GM18868 (cell line): Measurements from ENCODE around the gene ANKRD10.
"Not testable (repeated sequence)": the region's sequence is repeated elsewhere in the genome, so short reads cannot be mapped to it uniquely, and the experiment has no call there.

Source experiments
- ATAC-seq: cut with Tn5 transposase; IDR thresholded peaks from one replicate; pipeline ENCODE4 v1.9.1; 2021; ENCODE audit warnings: mild to moderate bottlenecking, moderate library complexity; ENCODE audit not compliant: unreplicated experiment

ANKRD10 gene

DNA sequence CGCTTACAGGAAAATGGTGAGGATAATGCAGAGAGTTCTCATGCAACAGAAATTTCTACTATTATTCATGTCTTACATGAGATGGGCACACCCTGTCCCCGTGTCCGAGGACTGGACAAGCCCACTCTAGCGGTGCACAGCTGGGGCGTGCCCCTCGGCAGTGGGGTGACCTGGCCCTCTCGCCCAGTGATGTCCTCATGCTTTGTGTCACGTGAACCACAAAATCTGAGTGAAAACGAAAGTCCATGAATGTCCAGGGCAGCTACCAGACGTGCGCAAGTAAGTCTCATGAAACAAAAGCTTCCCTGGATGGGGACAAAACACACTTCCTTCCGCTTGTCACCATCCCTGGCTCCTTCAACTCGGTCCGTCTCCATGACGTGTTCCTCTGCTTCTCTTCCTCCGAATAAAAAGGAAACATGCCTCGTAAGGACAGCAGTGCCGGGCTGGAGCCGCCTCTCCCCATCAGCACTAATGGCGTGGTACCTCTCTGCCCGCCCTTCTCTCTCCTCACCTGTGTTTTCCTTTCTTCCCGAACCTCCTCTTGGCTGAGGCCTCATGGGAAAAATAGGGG lies 45.6 kb downstream of the ANKRD10 start:
- no peak for ATAC-seq

DNA sequence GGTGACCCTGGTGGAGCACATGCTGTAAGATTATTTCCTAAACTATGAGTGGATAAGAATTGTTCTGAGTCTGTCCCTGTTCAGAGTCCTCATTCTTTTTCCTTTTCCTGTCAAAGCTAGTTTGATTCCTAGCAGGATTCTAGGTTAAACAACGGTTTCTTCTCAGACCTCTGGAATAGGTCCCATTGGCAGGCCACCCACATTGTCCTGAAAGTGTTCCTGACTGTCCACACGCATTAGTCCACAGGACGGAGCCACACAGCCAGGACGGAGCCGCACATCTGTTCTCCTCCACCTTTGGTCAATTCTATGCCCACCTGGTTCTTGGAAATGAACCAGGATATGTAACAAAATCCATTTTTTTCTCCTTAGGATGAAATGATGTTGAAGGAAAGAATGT lies 46.1 kb downstream of the ANKRD10 start:
- ATAC-seq, result no peak

DNA sequence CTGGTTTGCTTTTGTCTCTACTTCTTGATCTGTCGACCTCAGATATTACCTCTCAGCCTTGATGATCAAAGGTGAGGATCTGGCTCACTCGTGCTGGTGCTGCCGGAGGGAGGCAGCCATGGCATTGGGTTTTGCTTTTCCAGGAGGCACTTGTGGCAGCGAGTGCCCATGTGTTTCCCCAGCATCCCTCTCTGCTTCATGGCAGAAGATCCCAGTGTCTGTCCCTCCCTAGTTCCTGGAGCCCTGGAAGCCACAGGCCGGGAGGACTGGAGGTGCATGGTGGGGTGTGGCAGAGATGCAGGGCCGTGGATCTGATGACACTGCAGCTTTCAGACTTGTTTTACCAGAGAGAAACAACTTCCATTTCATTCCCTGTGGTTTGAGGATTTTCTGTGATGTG lies 47.5 kb downstream of the ANKRD10 start:
- no peak for ATAC-seq

DNA sequence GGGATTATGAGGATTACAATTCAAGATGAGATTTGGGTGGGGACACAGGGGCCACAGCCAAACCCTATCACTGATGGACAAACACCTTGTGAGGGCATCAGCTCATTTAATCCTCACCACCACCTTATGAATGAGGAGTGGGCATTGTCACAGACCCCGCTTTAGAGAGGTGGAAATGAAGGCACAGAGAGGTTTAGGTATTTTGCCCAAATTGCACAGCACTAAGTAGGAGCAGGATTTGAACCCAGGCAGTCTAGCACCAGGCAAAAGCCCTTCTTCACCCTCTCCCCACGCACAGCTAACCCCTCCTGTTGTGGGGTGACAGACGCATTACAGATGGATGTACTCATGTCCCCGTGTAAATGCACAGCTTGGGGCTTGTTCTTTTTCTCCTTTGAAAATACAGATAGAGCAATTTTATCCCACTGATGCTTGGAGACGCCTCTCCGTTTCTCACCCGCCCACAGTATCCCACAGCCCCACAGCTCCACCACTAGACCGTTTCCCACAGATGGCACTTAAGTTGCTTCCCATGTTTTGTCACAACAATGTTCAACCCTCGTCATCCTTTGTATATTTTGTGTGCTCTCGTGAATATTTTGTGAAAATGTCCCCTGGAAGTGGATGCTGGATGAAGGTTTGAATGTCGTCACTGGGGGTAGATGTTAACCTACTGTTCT lies 48.2 kb downstream of the ANKRD10 start:
- no peak for ATAC-seq

DNA sequence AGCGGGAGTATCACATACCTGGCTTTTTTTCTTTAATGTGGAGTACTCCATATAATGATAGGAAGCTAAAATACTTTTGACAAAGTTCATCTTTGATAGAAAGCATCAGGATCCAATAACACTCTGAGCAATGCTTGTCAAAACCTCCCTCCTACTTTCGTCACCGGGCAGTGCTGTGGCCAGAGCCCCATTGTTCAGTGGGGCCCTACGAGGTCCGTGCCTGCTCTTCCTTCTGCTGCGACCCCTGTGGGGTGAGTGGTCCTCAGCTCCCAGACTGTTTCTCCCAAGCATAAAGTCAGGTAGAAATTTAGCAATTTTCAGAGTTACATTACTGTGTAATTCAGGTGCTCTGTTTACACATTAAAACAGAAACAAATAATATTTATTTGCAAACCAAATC lies 51.2 kb downstream of the ANKRD10 start:
- ATAC-seq, result no peak

DNA sequence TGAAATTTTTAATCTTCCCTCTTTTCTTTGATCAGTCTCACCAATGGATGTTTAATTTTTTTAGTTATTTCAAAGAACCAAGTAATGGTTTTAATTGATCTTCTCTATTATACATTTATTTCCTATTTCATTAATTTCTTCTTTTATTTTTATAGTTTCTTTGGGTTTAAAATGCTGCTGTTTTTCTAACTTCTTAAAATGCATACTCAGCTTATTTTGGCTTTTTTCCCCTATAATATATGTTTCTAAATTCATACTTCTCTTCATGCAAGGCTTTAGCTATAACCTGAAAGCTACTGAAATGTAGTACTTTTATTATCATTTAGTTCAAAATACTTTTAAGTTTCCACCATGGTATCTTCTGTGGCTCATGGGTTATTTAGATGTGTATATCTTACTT lies 53.9 kb downstream of the ANKRD10 start:
- ATAC-seq, result no peak

DNA sequence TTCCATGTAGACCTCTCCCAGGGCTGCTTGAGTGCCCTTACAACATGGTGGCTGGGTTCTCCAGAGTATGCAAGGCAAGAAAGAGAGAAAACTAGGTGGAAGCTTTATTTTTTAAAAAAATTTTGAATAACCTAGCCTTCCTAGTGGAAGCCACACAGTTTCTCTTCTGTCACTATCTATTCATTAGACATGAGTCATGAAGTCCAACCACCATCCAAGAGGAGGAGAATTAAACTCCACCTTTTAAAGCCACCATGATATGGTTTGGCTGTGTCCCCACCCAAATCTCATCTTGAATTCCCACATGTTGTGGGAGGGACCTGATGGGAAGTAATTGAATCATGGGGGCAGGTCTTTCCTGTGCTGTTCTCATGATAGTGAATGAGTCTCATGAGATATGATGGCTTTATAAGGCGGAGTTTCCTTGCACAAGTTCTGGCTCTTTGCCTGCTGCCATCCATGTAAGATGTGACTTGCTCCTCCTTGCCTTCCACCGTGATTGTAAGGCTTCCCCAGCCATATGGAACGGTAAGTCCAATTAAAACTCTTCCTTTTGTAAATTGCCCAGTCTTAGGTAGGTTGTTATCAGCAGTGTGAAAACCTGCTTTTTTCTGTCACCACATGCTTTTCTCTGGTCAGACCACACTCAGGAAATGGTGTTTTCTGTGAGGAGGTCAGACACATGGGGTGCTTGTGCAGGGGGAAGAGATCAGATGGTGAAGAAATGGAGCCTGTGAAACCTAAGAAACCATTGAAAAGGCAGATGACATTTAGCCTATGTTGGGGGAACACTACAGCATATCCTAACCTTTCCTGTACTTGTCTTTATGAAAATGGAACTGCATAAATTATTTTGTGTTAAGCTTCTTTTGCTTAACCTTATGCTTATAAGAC lies 57.7 kb downstream of the ANKRD10 start:
- ATAC-seq, result no peak

DNA sequence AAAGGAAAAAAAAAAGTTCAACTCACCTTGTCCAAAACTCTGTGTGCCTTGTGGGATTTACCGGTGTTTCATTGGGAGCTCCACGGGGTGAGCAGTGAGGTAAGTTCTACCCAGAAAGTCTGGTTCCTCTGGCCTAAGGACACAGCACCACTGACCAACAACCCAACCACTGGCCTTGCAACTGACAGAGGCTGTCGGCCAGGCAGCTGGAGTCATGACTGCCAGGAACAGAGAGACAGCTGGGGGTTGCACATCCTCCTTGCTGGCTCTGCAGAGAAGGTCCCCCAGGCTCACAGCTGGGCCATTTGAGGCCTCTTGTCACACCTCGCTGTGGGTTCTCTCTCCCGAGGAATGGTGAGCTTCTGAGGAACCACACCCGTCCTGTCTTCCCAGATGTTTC lies 59.5 kb downstream of the ANKRD10 start:
- ATAC-seq, result no peak

DNA sequence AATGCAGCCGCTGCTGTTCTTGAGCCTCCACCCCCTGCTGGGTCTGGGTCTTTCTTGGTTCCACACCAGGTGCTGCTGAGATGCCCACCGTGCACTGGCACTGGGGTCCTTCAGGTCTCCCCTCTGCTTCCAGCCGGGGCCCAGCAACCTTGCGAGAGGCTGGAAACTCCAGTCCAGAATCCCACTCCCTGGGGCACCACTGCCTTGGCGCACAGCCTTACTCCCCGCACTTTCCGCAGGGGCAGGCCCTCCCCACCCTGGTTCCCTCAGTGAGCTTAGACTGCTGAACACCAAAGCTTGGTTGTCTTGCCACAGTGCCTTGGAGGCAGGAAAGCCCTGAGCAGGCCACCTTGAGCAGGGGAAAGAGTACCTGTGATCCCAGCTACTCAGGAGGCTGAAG lies 60.0 kb downstream of the ANKRD10 start:
- ATAC-seq, result no peak

DNA sequence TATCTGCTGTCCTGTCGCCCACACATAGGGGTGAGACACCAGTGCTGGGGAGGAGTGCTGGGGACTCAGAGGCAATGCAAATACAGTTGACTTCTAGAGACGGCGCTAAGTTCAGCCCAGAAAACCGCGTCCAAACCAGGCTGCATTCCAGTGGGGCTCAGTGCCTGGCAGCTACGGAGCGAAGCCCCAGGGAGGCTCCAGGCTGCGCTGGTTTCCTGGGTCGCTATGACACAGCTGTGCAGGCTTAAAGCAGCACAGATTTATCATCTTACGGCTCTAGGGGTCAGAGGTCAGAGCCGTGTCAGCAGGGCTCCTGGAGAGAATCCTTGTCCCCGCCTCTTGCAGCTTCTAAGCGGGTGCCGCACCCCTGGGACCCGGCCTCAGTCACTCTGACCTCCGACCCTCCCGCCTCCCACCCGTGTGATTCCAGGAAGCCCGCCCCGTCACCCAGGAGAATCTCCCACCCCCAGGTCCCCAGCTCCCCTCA lies 61.6 kb downstream of the ANKRD10 start:
- no peak for ATAC-seq

DNA sequence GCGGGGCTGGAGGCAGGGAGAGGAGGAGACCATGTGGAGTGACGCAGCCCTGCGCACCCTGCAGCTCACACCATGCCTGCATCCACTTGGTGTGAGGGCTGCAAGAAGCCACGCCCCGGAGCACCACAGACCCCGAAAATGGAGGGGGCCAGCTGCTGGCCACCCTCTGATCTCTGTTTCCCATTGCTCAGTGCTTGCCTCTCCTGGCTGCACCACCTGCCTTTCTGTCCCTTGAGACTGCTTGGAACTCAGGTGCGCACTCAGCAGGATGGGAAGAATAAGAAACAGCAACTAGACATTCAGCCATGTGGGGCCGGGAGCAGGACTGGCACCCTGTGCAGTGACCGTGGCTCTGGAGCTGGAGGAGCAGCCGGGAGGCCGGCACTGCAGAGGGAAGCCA lies 64.0 kb downstream of the ANKRD10 start:
- no peak for ATAC-seq

DNA sequence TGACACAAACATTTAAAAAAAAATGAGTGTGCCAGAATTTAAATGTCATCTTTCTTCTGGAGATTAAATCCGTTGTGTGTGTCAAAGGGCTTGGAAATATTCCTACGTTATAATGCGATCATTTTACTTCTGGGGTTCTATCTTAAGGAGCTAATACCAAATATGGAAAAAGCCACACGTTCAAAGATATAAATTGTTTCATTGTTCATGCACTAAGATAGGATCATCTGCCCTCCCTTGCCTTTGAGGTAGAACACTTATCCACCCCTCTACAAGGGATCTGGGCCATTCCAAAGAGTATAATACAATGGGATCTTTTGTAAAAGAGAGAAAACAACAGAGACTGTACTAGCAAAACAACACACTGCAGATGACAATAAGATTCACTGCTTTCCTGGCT lies 64.9 kb downstream of the ANKRD10 start:
- no peak for ATAC-seq

DNA sequence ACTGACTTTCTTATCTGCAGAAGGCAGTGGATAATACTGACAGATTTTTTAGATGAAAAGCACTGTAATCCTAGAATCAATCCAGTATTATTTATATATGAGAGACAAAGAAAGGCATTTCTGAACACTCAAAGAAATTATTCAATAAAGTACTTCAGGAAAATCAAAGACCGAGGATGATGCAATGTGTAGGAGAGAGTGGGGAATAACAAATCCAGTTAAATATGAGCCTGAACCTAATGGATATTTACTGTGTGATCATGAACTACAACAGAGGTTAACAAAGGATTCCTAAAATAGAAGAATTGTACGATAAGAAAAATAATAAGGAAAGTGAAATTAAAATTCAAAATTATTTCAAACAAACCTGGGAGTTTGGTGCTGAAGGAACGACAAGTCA lies 69.3 kb downstream of the ANKRD10 start:
- ATAC-seq, result no peak

DNA sequence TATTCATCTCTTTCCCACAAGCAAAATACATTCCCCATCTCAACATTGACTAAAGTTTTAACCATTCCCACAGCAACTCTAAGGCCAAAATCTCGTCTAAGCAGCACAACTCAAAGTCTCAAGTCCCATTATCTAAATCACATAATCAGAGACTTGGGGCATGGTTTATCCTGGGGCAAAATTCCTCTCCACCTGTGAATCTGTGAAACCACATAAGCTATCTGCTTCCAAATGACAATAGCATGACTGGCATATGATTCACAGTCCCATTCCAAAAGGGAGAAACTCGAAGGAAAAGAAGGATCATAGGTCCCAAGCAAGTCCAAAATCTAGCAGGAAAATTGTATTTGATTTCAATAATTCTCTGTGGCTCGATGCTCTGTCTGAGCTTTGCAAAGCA lies 73.0 kb downstream of the ANKRD10 start:
- ATAC-seq, result no peak

DNA sequence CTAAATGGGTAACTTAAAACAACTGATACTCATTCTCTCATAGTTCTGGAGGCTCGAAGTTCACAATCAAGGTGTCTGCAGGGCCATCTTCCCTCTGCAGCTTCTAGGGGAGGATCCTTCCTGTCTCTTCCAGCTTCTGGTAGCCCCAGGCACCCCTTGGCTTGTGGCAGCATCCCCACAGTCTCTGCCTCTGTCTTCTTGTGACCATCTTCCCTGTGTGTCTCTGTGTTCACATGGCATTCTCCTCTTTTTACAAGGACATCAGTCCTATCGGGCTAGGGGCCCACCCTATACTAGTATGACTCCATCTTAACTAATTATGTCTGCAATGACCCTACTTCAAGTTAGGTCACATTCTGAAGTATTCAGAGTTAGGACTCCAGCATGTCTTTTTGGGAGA lies 73.5 kb downstream of the ANKRD10 start:
- ATAC-seq, result no peak

DNA sequence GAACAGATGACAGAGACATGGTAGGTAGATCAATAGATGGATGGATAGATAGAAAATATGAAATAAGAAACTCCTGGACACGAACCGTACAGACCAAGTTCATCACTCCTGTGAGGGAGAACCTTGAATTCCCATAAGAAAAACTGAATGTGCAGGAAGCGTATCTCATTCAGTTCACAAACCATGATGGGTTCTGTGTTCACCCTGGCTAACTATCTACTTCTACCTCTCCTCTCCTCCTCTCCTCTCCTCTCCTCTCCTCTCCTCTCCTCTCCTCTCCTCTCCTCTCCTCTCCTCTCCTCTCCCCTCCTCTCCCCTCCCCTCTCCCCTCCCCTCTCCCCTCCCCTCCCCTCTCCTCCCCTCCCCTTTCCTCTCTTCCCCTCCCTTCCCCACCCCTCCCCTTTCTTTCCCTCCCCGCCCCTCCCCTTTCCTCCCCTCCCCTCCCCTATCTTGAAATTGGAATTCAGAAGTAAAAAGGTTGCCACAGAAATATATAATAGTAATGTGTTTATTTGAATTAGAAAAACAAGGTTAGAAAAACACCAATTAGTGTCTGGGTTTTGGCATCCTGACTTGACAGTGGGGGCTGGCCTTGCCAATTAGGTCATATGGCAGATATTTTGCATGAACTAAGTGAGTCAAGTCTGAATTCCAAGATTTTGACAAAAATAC lies 75.9 kb downstream of the ANKRD10 start:
- no peak for ATAC-seq

DNA sequence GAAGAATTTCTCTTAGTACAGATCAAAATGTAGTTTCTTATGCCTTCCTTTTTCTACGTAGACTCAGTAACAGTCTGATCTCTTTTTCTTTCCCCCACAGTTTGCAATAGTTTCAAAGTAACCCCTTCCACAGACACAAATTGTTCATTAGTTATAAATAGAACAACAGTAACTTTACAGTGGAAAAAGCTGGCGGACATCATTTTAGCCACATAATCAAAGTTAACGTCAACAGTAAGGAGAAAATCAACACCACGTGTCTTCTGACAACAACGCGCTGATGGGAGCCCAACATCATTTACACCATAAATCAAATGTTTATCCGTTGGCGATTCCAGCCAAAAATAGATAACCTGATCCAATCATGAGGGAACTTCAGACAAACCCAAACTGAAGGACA lies 76.8 kb downstream of the ANKRD10 start:
- ATAC-seq, result no peak

DNA sequence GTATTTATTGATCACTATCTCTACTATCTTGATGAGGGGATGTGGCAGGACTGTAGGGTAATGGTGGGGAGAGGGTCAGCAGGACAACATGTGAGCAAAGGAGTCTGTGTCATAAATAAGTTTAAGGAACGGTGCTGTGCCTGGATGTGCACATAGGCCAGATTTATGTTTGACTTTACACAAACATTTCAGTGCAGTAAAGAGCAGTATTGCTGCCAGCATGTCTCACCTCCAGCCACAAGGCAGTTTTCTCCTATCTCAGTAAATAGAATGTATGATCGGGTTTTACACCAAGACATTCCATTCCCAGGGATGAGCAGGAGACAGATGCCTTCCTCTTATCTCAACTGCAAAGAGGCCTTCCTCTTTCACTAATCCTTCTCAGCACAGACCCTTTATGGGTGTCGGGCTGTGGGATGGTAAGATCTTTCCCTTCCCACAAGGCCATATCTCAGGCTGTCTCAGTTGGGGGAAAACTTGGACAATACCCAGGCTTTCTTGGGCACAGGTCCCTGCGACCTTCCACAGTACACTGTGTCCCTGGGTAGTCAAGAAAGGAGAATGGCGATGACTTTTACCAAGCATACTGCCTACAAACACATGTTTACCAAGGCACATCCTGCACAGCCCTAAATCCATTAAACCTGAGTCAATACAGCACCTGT lies 77.3 kb downstream of the ANKRD10 start:
- ATAC-seq, result not testable (repeated sequence)

DNA sequence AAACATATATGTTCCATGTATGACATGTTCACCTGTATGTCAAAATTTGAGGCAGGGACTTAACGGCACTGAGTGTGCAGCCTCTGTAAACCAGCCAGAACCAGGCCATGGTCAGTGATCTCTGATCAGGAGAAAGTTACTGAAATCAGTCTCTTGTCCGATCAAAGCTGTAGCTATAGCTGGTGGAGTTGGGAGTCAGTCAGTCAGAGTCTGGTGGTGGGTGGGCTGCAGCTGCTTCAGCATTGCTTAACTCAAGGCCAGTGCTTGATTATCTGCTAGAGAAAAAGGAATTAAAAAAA lies 78.3 kb downstream of the ANKRD10 start:
- ATAC-seq, result no peak

DNA sequence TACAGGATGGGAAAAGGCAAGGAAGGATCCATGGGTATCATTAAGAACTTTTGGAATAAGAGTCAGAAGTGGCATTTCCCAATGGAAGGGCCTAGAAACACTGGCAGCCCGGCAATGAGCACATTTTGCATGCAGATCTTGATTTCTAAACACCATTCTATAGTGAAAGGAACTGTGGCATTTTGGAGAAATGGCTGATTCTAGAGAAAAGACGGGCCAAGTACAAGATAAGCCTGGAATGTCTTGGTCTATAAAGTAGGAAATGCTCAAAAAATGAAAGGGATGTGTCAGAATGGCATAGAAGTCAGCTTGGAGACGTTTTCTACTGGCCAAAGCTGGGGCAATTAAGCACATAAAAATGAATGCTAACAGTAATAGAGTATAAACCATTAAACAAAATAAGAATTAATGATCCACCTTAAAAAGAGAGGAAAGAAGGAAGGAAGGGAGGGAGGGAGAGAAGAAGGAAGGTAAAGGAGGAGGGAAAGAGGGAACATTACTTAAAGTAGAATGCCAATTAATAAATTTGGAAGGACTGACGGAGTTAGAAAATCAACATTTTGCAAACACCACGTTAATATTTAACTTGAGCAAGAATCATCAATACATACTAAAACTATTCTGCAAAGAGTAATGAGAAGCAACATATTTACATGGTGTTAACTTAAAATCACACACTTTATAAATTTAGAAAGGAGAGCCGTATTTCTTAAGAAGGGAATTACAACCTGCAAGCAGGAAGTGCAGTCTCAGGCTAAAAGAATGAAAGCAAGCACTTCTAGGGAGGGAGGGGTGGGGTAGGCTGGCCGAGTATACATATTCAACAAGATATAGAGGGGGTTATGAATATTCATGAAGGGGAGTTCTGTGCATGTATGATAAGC lies 78.9 kb downstream of the ANKRD10 start:
- ATAC-seq, result no peak
